Right lobe of liver (tissue), 6 donors: Measurements from ENCODE around the gene HLF. TPM values are rescaled to one million over a fixed set of nuclear protein-coding genes. Genes with fewer than 3 reads are reported as not detected.

Experiments used
- ATAC-seq, 4 donors: fragments of 200-7000 bp; cut with Tn5 transposase; one replicate each; pipeline ENCODE4 v1.9.1; 2020; ENCODE audit warnings: mild to moderate bottlenecking in 4 of 4, moderate library complexity in 4 of 4
- DNase-seq, 3 donors: peaks; one replicate each; pipeline ENCODE4 v3.0.0-alpha.2; 2020
- H3K27ac ChIP-seq, 3 donors: fragments of 200-600 bp; one replicate each; pipeline ENCODE4 v1.8.0; 2022
- H3K27me3 ChIP-seq, 2 donors: fragments of 200-600 bp; one replicate each; pipeline ENCODE4 v1.8.0; 2022
- H3K36me3 ChIP-seq, 4 donors: fragments of 200-600 bp; sonication (generic) in 1 of 4; one replicate each; pipeline versions ENCODE4 v1.5.1 to v1.8.0; 2017 to 2022; ENCODE audit warnings: control low read depth in 1 of 4
- H3K4me1 ChIP-seq, 4 donors: fragments of 200-600 bp; sonication (generic) in 1 of 4; one replicate each; pipeline versions ENCODE4 v1.5.1 to v1.8.0; 2017 to 2022; ENCODE audit warnings: control low read depth in 1 of 4
- H3K4me3 ChIP-seq, 3 donors: fragments of 200-600 bp; one replicate each; pipeline ENCODE4 v1.8.0; 2022
- H3K9me3 ChIP-seq, 4 donors: fragments of 200-600 bp; sonication (generic) in 1 of 4; one replicate each; pipeline versions ENCODE4 v1.5.1 to v1.8.0; 2017 to 2022; ENCODE audit warnings: control low read depth in 1 of 4
- POLR2A ChIP-seq: fragments of 450-650 bp; IDR thresholded peaks from one replicate; pipeline ENCODE4 v1.6.1; 2017; ENCODE audit warnings: antibody characterized with exemption, mild to moderate bottlenecking
- WGBS: methylation state at CpG from one replicate; pipeline ENCODE4 v1.1.6; 2018; ENCODE audit warnings: low coverage, low lambda C conversion rate; ENCODE audit not compliant: insufficient coverage; ENCODE audit errors: missing lambda C conversion rate; 5-methylcytosine and 5-hydroxymethylcytosine counted together
- intact Hi-C, 2 donors: fragments of 100-400 bp; cut with DNase I; formaldehyde crosslinking; loops; one replicate each; pipeline versions ENCODE4 v1.11.2 to v1.14.1; 2022
- long read RNA-seq: library from polyadenylated mRNA; unstranded; transcript quantifications from one replicate; pipeline ENCODE4 v2.0.0, GENCODE V29; 2019
- total RNA-seq, 6 experiments: library from RNA; depleted of rRNA in 2 of 6; stranded (reverse); fragments of >200 nt in 2 of 6; fragmentation: NEBNext Ultra II Directional in 3 of 6; extraction: Animal tissue kit (Norgen Biotek cat#: 25700) in 3 of 6; gene quantifications; one replicate each; pipeline versions ENCODE4 v1.1.0 to v1.2.4, GENCODE V29; 2016 to 2023
- TF ChIP-seq, protein P1 (sequence below), 4 donors: fragments of 200-600 bp in 3 of 4; fragments of 450-650 bp in 1 of 4; IDR thresholded peaks; one replicate each; pipeline versions ENCODE4 v1.5.1 to v1.8.0; 2016 to 2022; ENCODE audit warnings: antibody characterized with exemption in 4 of 4, mild to moderate bottlenecking in 2 of 4
- donor health status: DM: no; HTN: yes; CAD: no.
- donor health status: DM: no; HTN: no; CAD: no.
- donor health status: DM: no; HTN: no; CAD: no.
- donor health status: DM: no; HTN: yes; CAD: no.
- donor health status: DM: no; HTN: yes; CAD: no.

Gene HLF
- total RNA-seq = 10 to 100 TPM; 16.4 to 96.9 (median 42.6) TPM
- long read RNA-seq, partial matches to known transcripts = 2 of 3 reads
- long read RNA-seq, other reads (novel, unspliced or antisense) = 1 of 3 reads

GRCh38 chr17:55264645-55265298 lies at the start of gene HLF:
Gene HLF, plus strand, starts transcription at chr17:55264960. Its CDS starts 525 bp downstream, at chr17:55265485.
- Histone ChIP-seq H3K4me3 (peak within 1 kb of the TSS; percentile 50 to 67 (median 63)), H3K36me3 (no peaks in the 10 kb centered on the region), H3K27me3 (no peaks in the 10 kb centered on the region), H3K4me1 (peaks cover 0 to 17% (median 4%) of the 10 kb centered on the region in 4 donors), H3K9me3 (no peaks in the 10 kb centered on the region), H3K27ac (peak within 1 kb of the TSS; percentile 26 to 88 (median 78))
- ATAC-seq = peak; percentile 78 to 83 (median 80)
- TF ChIP-seq, protein P1, sequence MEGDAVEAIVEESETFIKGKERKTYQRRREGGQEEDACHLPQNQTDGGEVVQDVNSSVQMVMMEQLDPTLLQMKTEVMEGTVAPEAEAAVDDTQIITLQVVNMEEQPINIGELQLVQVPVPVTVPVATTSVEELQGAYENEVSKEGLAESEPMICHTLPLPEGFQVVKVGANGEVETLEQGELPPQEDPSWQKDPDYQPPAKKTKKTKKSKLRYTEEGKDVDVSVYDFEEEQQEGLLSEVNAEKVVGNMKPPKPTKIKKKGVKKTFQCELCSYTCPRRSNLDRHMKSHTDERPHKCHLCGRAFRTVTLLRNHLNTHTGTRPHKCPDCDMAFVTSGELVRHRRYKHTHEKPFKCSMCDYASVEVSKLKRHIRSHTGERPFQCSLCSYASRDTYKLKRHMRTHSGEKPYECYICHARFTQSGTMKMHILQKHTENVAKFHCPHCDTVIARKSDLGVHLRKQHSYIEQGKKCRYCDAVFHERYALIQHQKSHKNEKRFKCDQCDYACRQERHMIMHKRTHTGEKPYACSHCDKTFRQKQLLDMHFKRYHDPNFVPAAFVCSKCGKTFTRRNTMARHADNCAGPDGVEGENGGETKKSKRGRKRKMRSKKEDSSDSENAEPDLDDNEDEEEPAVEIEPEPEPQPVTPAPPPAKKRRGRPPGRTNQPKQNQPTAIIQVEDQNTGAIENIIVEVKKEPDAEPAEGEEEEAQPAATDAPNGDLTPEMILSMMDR (IDR thresholded peaks at IDR 0.05) = no peak
- TF ChIP-seq POLR2A = peak; percentile 73
- WGBS = under 1% methylated on average over 37 of the region's 64 CpGs
- peak; percentile 84 to 90 (median 90) for DNase-seq
- intact Hi-C loops = no loop called here

- no peaks in the 10 kb centered on the region for H3K27me3 ChIP-seq
- H3K4me1 ChIP-seq = peaks cover 0 to 4% (median 0%) of the 10 kb centered on the region in 4 donors
- intact Hi-C loops = no loop called here
- H3K9me3 ChIP-seq = no peaks in the 10 kb centered on the region
- no peak overlapping the region for H3K4me3 ChIP-seq
- no peak for DNase-seq
- ATAC-seq = no peak
- H3K36me3 ChIP-seq = no peaks in the 10 kb centered on the region
- H3K27ac ChIP-seq = no peak overlapping the region
- TF ChIP-seq, protein P1 (IDR thresholded peaks at IDR 0.05) = no peak
- no peak for TF ChIP-seq POLR2A
- WGBS = 100% methylated on average over 2 of the region's 3 CpGs
Measured at GRCh38 chr17:55215711-55216110, 49.0 kb upstream of the HLF start.

DNA sequence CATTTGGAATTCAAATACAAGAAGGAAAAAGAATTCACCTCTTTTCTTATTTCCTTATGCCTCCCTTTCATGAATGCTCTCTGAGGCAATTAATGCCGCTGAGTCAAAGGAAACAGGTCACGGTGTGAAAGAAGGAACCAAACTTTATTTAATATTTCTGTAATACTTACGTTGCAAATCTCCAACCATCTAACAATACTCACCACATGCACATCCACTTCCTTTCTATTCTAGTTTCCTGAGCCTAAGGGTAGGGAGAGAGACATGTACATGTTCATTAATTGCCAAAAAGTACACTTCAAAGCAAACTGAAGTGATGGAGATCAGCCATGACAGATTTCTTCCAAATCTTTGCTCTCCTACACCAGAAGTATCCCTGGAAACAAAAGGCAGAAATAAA lies 47.9 kb upstream of the HLF start:
- Histone ChIP-seq H3K9me3 (no peaks in the 10 kb centered on the region), H3K4me1 (peaks cover 0 to 4% (median 0%) of the 10 kb centered on the region in 4 donors), H3K27me3 (no peaks in the 10 kb centered on the region), H3K27ac (no peak overlapping the region), H3K36me3 (no peaks in the 10 kb centered on the region), H3K4me3 (no peak overlapping the region)
- no peak for ATAC-seq
- intact Hi-C loops = no loop called here
- no peak for DNase-seq
- WGBS = 63% methylated on average over 3 of the region's 3 CpGs
- TF ChIP-seq POLR2A = no peak
- TF ChIP-seq, protein P1 (IDR thresholded peaks at IDR 0.05) = no peak

DNA sequence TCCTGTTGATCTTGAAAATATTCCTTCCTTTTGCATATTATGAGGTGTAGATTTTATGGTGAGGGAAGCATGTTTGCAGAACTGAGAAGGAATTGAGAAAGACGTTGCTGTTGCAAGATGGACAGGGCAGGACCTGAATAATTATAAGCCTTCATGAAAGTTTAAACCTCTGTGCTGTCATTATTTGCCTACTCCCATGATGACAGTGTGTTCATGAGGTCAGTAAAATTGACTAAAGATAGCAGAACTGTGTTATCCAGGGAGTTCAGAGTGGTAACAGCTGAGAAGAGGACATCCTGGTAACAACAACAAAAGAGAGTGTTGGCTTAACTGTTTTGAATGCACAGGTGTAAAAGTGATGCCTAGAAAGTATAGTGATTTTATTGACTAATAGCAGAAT lies 45.3 kb upstream of the HLF start:
- intact Hi-C loops = no loop called here
- Histone ChIP-seq H3K36me3 (no peaks in the 10 kb centered on the region), H3K9me3 (no peaks in the 10 kb centered on the region), H3K4me3 (no peak overlapping the region), H3K27ac (no peak overlapping the region), H3K4me1 (peaks cover 0 to 4% (median 0%) of the 10 kb centered on the region in 4 donors), H3K27me3 (no peaks in the 10 kb centered on the region)
- TF ChIP-seq, protein P1 (IDR thresholded peaks at IDR 0.05) = no peak
- no peak for TF ChIP-seq POLR2A
- DNase-seq = no peak
- WGBS = 16% methylated on average over 1 of the region's 1 CpG
- peak in 2 of 4 donors; percentile 76 to 86 for ATAC-seq
